HEK293 (cell line): ENCODE results near the gene PSMD8.

Source experiments
- SETDB1 ChIP-seq: IDR thresholded peaks from one replicate; pipeline ENCODE4 v1.6.1; 2017; ENCODE audit warnings: mild to moderate bottlenecking, low read length, moderate library complexity, mixed read lengths; ENCODE audit not compliant: insufficient read length
- ZBTB21 ChIP-seq: fragments of 450-650 bp; formaldehyde crosslinking; IDR thresholded peaks from 2 replicates; pipeline ENCODE4 v1.5.1; 2017; ENCODE audit warnings: missing biosample characterization, missing genetic modification characterization
- ZIC2 ChIP-seq: fragments of 450-650 bp; formaldehyde crosslinking; IDR thresholded peaks from 2 replicates; pipeline ENCODE4 v1.5.1; 2016; ENCODE audit warnings: missing biosample characterization, missing genetic modification characterization
- ZNF394 ChIP-seq: fragments of 450-650 bp; formaldehyde crosslinking; IDR thresholded peaks from 2 replicates; pipeline ENCODE4 v1.5.1; 2016; ENCODE audit warnings: missing biosample characterization, missing genetic modification characterization, mild to moderate bottlenecking, moderate library complexity, borderline replicate concordance
- ZNF404 ChIP-seq: fragments of 450-650 bp; formaldehyde crosslinking; IDR thresholded peaks from 2 replicates; pipeline ENCODE4 v1.5.1; 2017; ENCODE audit warnings: missing biosample characterization, missing genetic modification characterization
- ZNF510 ChIP-seq: fragments of 450-650 bp; formaldehyde crosslinking; IDR thresholded peaks from 2 replicates; pipeline ENCODE4 v1.5.1; 2018; ENCODE audit warnings: mild to moderate bottlenecking, missing genetic modification characterization, missing biosample characterization; ENCODE audit not compliant: insufficient replicate concordance
- ZNF701 ChIP-seq: fragments of 450-650 bp; formaldehyde crosslinking; IDR thresholded peaks from 2 replicates; pipeline ENCODE4 v1.5.1; 2016; ENCODE audit warnings: missing biosample characterization, missing genetic modification characterization
- ZNF792 ChIP-seq: fragments of 450-650 bp; formaldehyde crosslinking; IDR thresholded peaks from 2 replicates; pipeline ENCODE4 v1.5.1; 2016; ENCODE audit warnings: missing biosample characterization, missing genetic modification characterization
- TF ChIP-seq, protein P1 (sequence below): fragments of 450-650 bp; formaldehyde crosslinking; IDR thresholded peaks from 2 replicates; pipeline ENCODE4 v1.5.1; 2016; ENCODE audit warnings: missing biosample characterization, missing genetic modification characterization
- TF ChIP-seq, protein P2 (sequence below): fragments of 450-650 bp; IDR thresholded peaks from 2 replicates; pipeline ENCODE4 v1.5.1; 2018; ENCODE audit warnings: missing biosample characterization, mild to moderate bottlenecking, missing genetic modification characterization
- TF ChIP-seq, protein P3 (sequence below): fragments of 450-650 bp; formaldehyde crosslinking; IDR thresholded peaks from 2 replicates; pipeline ENCODE4 v1.5.1; 2016; ENCODE audit warnings: missing biosample characterization, missing genetic modification characterization, low read depth

- TF ChIP-seq ZIC2 (tag by site-specific recombination) (no peak), ZNF510 (tag by site-specific recombination) (no peak), SETDB1 (no peak), ZBTB21 (tag by site-specific recombination) (no peak), ZNF394 (tag by site-specific recombination) (no peak), ZNF404 (no peak), ZNF701 (no peak), ZNF792 (tag by site-specific recombination) (no peak)
- TF ChIP-seq, protein P1, sequence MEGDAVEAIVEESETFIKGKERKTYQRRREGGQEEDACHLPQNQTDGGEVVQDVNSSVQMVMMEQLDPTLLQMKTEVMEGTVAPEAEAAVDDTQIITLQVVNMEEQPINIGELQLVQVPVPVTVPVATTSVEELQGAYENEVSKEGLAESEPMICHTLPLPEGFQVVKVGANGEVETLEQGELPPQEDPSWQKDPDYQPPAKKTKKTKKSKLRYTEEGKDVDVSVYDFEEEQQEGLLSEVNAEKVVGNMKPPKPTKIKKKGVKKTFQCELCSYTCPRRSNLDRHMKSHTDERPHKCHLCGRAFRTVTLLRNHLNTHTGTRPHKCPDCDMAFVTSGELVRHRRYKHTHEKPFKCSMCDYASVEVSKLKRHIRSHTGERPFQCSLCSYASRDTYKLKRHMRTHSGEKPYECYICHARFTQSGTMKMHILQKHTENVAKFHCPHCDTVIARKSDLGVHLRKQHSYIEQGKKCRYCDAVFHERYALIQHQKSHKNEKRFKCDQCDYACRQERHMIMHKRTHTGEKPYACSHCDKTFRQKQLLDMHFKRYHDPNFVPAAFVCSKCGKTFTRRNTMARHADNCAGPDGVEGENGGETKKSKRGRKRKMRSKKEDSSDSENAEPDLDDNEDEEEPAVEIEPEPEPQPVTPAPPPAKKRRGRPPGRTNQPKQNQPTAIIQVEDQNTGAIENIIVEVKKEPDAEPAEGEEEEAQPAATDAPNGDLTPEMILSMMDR (tag by site-specific recombination) = no peak
- TF ChIP-seq, protein P2, sequence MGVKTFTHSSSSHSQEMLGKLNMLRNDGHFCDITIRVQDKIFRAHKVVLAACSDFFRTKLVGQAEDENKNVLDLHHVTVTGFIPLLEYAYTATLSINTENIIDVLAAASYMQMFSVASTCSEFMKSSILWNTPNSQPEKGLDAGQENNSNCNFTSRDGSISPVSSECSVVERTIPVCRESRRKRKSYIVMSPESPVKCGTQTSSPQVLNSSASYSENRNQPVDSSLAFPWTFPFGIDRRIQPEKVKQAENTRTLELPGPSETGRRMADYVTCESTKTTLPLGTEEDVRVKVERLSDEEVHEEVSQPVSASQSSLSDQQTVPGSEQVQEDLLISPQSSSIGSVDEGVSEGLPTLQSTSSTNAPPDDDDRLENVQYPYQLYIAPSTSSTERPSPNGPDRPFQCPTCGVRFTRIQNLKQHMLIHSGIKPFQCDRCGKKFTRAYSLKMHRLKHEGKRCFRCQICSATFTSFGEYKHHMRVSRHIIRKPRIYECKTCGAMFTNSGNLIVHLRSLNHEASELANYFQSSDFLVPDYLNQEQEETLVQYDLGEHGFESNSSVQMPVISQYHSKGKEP (tag by site-specific recombination) = no peak
- TF ChIP-seq, protein P3, sequence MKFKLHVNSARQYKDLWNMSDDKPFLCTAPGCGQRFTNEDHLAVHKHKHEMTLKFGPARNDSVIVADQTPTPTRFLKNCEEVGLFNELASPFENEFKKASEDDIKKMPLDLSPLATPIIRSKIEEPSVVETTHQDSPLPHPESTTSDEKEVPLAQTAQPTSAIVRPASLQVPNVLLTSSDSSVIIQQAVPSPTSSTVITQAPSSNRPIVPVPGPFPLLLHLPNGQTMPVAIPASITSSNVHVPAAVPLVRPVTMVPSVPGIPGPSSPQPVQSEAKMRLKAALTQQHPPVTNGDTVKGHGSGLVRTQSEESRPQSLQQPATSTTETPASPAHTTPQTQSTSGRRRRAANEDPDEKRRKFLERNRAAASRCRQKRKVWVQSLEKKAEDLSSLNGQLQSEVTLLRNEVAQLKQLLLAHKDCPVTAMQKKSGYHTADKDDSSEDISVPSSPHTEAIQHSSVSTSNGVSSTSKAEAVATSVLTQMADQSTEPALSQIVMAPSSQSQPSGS = no peak
Observed at GRCh38 chr19:38359242-38360021, 14.9 kb upstream of the PSMD8 start.
